ENCODE results near the gene MBNL1. TPM values are rescaled to one million over a fixed set of nuclear protein-coding genes. Genes with fewer than 3 reads are reported as not detected.

Gene MBNL1
- total and polyA plus RNA-seq, 2 of the 4 experiments (the other 2 are of a cell fraction) = 127 to 664 TPM

GRCh38 chr3:152266221-152266995 lies 2.3 kb upstream of the MBNL1 start:
- H2AK5ac ChIP-seq (ENCODE audit: low read depth, low read length) = peak overlapping the region; percentile 92
- WGBS, 2 experiments (ENCODE audit: extremely low coverage in 2 of 2, insufficient read length in 1 of 2) = 17% methylated on average over 1 of the region's 3 CpGs; no CpG with 5 or more reads in 1 of the 2 experiments
- in situ Hi-C loops (cut with MboI; ENCODE audit: low sequenced_read_pairs) = no loop called here
- H4K8ac ChIP-seq (ENCODE audit: low read depth in 2 of 2, low read length in 2 of 2) = peak overlapping the region; percentile 56 to 98
- H3K4me3 ChIP-seq (ENCODE audit: insufficient read depth, low read depth, low read length) = no peak overlapping the region
- H3K9ac ChIP-seq (ENCODE audit: low read depth, low read length) = peak overlapping the region; percentile 99
- ChIA-PET POLR2A (ENCODE audit: unreplicated experiment) (interaction anchor here (1.0 kb wide), 1 partner anchor 9 kb away, joined by 3 read pairs; no protein-coding TSS in a partner anchor), CTCF (no interaction called here)
- peak overlapping the region; percentile 97 for H3K4ac ChIP-seq (ENCODE audit: low read depth, low read length)
- H2AFZ ChIP-seq (replicated peaks; ENCODE audit: low read length, poor library complexity) = peak overlapping the region; percentile 86
- peaks cover 6% of the 10 kb centered on the region for H3K4me1 ChIP-seq (ENCODE audit: control insufficient read depth, insufficient read depth, low read length)
- peak overlapping the region; percentile 94 for H3K56ac ChIP-seq (ENCODE audit: extremely low read depth, insufficient read depth, low read length)
- H4K5ac ChIP-seq (ENCODE audit: low read depth, low read length) = peak overlapping the region; percentile 92
- H3K18ac ChIP-seq (ENCODE audit: low read depth, low read length) = peak overlapping the region; percentile 90
- H3K9me1 ChIP-seq (ENCODE audit: insufficient read depth, low read length) = peaks cover 7% of the 10 kb centered on the region
- H3K36me3 ChIP-seq (ENCODE audit: control insufficient read depth, insufficient read depth, low read length) = no peaks in the 10 kb centered on the region
- H2AK9ac ChIP-seq (replicated peaks; ENCODE audit: low read depth, low read length, poor library complexity) = peak overlapping the region; percentile 88
- H3K14ac ChIP-seq (replicated peaks; ENCODE audit: low read depth, low read length) = peak overlapping the region; percentile 97
- peak overlapping the region; percentile 99 for H2BK20ac ChIP-seq (ENCODE audit: low read depth, low read length)
- dilution Hi-C loops (cut with HindIII; ENCODE audit: low sequenced_read_pairs, unreplicated experiment) = no loop called here
- H4K91ac ChIP-seq (ENCODE audit: insufficient read depth, low read depth, low read length) = peak overlapping the region; percentile 96
- intact Hi-C loops (cut with micrococcal nuclease) = loop anchor here (2.0 to 10.0 kb wide), 4 partner anchors 52 to 340 kb away; no protein-coding TSS in a partner anchor
- peak overlapping the region; percentile 93 for H2BK15ac ChIP-seq (ENCODE audit: low read depth, low read length)
- H2BK120ac ChIP-seq (ENCODE audit: low read depth, low read length) = peak overlapping the region; percentile 99
- H4K20me1 ChIP-seq (ENCODE audit: insufficient read depth, low read length) = 0 out of 2 replicates have a peak, but pooled peaks cover 4% of the 10 kb centered on the region
- no peaks in the 10 kb centered on the region for H3K27me3 ChIP-seq (ENCODE audit: control insufficient read depth, insufficient read depth, low read length)
- peak overlapping the region; percentile 99 for H3K27ac ChIP-seq (ENCODE audit: insufficient read depth, low read length)
- H3K23ac ChIP-seq (ENCODE audit: low read depth, low read length) = peak overlapping the region; percentile 98
- peak; percentile 96 for DNase-seq
- peak overlapping the region; percentile 95 for H2BK5ac ChIP-seq (ENCODE audit: low read depth, low read length, poor library complexity, severe bottlenecking)
- H3K4me2 ChIP-seq (ENCODE audit: low read depth, low read length) = peak overlapping the region; percentile 89
- H3K79me1 ChIP-seq (ENCODE audit: low read depth in 1 of 2, low read length in 2 of 2) = peaks cover 0 to 17% of the 10 kb centered on the region in 2 experiments; a peak in 3 of 4 replicates
- BruUV-seq (replicated peaks) = no TSS peak
- peak; percentile 65 for ATAC-seq (ENCODE audit: low read depth)
- no peaks in the 10 kb centered on the region for H3K9me3 ChIP-seq (ENCODE audit: control insufficient read depth, insufficient read depth, low read length)
- peak; percentile 26; the same call in 1 of the 2 replicates for TF ChIP-seq RAD21 (IDR thresholded peaks at IDR 0.05; ENCODE audit: low read length)
- no peak for TF ChIP-seq CTCF (conservative IDR thresholded peaks at IDR 0.05; ENCODE audit: low read depth, low read length)
- peak; percentile 84 for TF ChIP-seq FOS (IDR thresholded peaks at IDR 0.05; ENCODE audit: low read depth, low read length)
- no peak for TF ChIP-seq SMC3 (IDR thresholded peaks at IDR 0.05; ENCODE audit: low read depth, low read length)
- no peak for TF ChIP-seq MAFK (IDR thresholded peaks at IDR 0.05; ENCODE audit: low read depth, low read length)
- TF ChIP-seq CHD1 (IDR thresholded peaks at IDR 0.05; ENCODE audit: low read depth, low read length) = no peak
- TF ChIP-seq BHLHE40 (IDR thresholded peaks at IDR 0.05; ENCODE audit: low read depth, low read length) = no peak
- TF ChIP-seq NFE2L2 (IDR thresholded peaks at IDR 0.05; ENCODE audit: low read depth, low read length) = no peak
- TF ChIP-seq, protein P1, sequence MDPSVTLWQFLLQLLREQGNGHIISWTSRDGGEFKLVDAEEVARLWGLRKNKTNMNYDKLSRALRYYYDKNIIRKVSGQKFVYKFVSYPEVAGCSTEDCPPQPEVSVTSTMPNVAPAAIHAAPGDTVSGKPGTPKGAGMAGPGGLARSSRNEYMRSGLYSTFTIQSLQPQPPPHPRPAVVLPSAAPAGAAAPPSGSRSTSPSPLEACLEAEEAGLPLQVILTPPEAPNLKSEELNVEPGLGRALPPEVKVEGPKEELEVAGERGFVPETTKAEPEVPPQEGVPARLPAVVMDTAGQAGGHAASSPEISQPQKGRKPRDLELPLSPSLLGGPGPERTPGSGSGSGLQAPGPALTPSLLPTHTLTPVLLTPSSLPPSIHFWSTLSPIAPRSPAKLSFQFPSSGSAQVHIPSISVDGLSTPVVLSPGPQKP (IDR thresholded peaks at IDR 0.05; ENCODE audit: borderline replicate concordance, low read depth, low read length) = no peak
- TF ChIP-seq MAZ (IDR thresholded peaks at IDR 0.05; ENCODE audit: borderline replicate concordance, low read depth, low read length) = peak; percentile 45; the same call in 1 of the 2 replicates
- peak; percentile 50; the same call in 1 of the 2 replicates for TF ChIP-seq CEBPB (IDR thresholded peaks at IDR 0.05; ENCODE audit: low read depth, low read length)
- no peak for TF ChIP-seq RFX5 (IDR thresholded peaks at IDR 0.05; ENCODE audit: low read depth, low read length)
- no peak for TF ChIP-seq MXI1 (IDR thresholded peaks at IDR 0.05; ENCODE audit: borderline replicate concordance, low read depth, low read length)
- TF ChIP-seq POLR2A (IDR thresholded peaks at IDR 0.05; ENCODE audit: low read depth, low read length) = peak; percentile 76
- TF ChIP-seq RCOR1 (IDR thresholded peaks at IDR 0.05; ENCODE audit: insufficient replicate concordance, low read length) = no peak
